ENCODE results near the gene TCEA3. TPM values are rescaled to one million over a fixed set of nuclear protein-coding genes. Genes with fewer than 3 reads are reported as not detected.

TCEA3 gene
- total RNA-seq, 4 donors from 2014 or later: 34.1 to 93.1 (median 43.2) TPM

DNA sequence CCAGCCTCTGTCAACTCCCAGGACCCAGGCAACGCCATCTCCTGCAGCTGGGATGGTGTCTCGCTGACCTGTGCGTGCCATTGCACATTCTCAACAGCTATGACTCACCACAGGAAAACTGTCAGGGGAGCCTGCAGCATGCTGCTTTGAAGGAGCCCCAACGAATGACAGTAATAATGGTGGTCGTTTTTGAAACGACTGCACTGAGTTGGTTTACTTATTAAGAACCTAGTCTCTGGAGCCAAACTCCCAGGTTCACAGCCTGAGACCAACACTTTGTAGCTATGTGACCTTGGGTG, 21.6 kb downstream of the TCEA3 start:
- TF ChIP-seq POLR2A (IDR thresholded peaks at IDR 0.05): no peak
- TF ChIP-seq CTCF (IDR thresholded peaks at IDR 0.05): no peak
- no peak for TF ChIP-seq EP300 (IDR thresholded peaks at IDR 0.05)
- WGBS: 22% methylated on average over 6 of the region's 6 CpGs
- Histone ChIP-seq H3K4me1 (peaks cover 42% of the 10 kb centered on the region), H3K27ac (no peak overlapping the region), H3K9me3 (no peaks in the 10 kb centered on the region), H3K27me3 (no peaks in the 10 kb centered on the region), H3K36me3 (no peaks in the 10 kb centered on the region), H3K4me3 (no peak overlapping the region)
- DNase-seq (ENCODE audit: low spot score in 2 of 2): no peak

DNA sequence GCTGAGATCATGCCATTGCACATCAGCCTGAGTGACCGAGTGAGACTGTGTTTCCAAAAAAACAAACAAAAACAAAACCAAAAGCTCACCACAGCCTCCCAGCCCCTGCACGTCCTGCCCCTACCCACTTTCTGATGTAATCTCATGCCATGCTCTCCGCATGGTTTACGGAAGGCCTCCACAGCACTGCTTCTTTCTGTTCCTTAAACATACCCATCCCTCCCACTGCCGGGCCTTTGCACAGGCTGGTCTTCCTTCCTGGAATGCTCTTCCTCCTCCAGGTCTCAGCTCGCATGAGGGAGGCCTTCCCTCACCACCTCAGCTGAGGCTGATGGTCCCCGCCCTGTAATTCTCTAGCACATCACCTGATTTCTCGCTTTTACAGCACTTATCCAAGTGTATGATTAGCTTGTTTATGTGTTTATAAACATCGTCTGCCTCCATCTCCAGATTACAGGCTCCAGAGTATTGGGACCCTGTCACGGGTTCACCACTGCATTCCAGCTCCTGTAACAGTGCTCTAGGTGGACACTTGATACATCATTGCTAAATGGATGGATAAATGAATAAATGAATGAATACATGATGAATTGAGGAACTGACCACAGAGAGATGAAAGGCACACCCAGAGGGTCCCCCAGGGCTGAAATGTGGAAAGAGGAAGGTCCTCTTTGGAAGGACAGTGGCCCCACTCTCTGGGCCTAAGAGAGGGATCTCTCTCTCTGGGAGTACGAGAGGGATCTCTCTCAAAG, 22.1 kb downstream of the TCEA3 start:
- no peak for DNase-seq (ENCODE audit: low spot score in 2 of 2)
- WGBS: 74% methylated on average over 11 of the region's 11 CpGs
- TF ChIP-seq CTCF (IDR thresholded peaks at IDR 0.05): no peak
- no peak for TF ChIP-seq POLR2AphosphoS5 (IDR thresholded peaks at IDR 0.05)
- no peak for TF ChIP-seq EP300 (IDR thresholded peaks at IDR 0.05)
- TF ChIP-seq POLR2A (IDR thresholded peaks at IDR 0.05): no peak
- no peaks in the 10 kb centered on the region for H3K9me3 ChIP-seq
- peaks cover 42% of the 10 kb centered on the region for H3K4me1 ChIP-seq
- no peak overlapping the region for H3K4me3 ChIP-seq
- no peak overlapping the region for H3K27ac ChIP-seq
- H3K27me3 ChIP-seq: no peaks in the 10 kb centered on the region
- peaks cover 5% of the 10 kb centered on the region for H3K36me3 ChIP-seq

- Histone ChIP-seq H3K9me3 (no peaks in the 10 kb centered on the region), H3K36me3 (peaks cover 9% of the 10 kb centered on the region), H3K4me1 (peaks cover 42% of the 10 kb centered on the region), H3K27ac (no peak overlapping the region), H3K27me3 (no peaks in the 10 kb centered on the region), H3K4me3 (no peak overlapping the region)
- TF ChIP-seq POLR2AphosphoS5 (IDR thresholded peaks at IDR 0.05): no peak
- no peak for TF ChIP-seq POLR2A (IDR thresholded peaks at IDR 0.05)
- TF ChIP-seq EP300 (IDR thresholded peaks at IDR 0.05): no peak
- no peak for TF ChIP-seq CTCF (IDR thresholded peaks at IDR 0.05)
- 67% methylated on average over 6 of the region's 6 CpGs for WGBS
- DNase-seq (ENCODE audit: low spot score in 2 of 2): no peak
Measured at GRCh38 chr1:23401313-23401712, 23.2 kb downstream of the TCEA3 start.

GRCh38 chr1:23400324-23401114, 24.0 kb downstream of the TCEA3 start:
- TF ChIP-seq POLR2A (IDR thresholded peaks at IDR 0.05): no peak
- no peak for TF ChIP-seq CTCF (IDR thresholded peaks at IDR 0.05)
- TF ChIP-seq POLR2AphosphoS5 (IDR thresholded peaks at IDR 0.05): peak in 1 of 3 donors; percentile 22
- TF ChIP-seq EP300 (IDR thresholded peaks at IDR 0.05): no peak
- Histone ChIP-seq H3K9me3 (no peaks in the 10 kb centered on the region), H3K27ac (no peak overlapping the region), H3K4me1 (peaks cover 42% of the 10 kb centered on the region), H3K27me3 (no peaks in the 10 kb centered on the region), H3K4me3 (no peak overlapping the region), H3K36me3 (peaks cover 9% of the 10 kb centered on the region)
- no peak for DNase-seq (ENCODE audit: low spot score in 2 of 2)
- 72% methylated on average over 5 of the region's 5 CpGs for WGBS

GRCh38 chr1:23399229-23399628, 25.3 kb downstream of the TCEA3 start:
- peaks cover 11% of the 10 kb centered on the region for H3K36me3 ChIP-seq
- no peak overlapping the region for H3K4me3 ChIP-seq
- TF ChIP-seq POLR2A (IDR thresholded peaks at IDR 0.05) (no peak), EP300 (IDR thresholded peaks at IDR 0.05) (no peak), POLR2AphosphoS5 (IDR thresholded peaks at IDR 0.05) (no peak), CTCF (IDR thresholded peaks at IDR 0.05) (no peak)
- H3K27ac ChIP-seq: no peak overlapping the region
- no peaks in the 10 kb centered on the region for H3K27me3 ChIP-seq
- H3K4me1 ChIP-seq: peaks cover 43% of the 10 kb centered on the region
- no peaks in the 10 kb centered on the region for H3K9me3 ChIP-seq
- DNase-seq (ENCODE audit: low spot score in 2 of 2): no peak
- WGBS: 97% methylated on average over 1 of the region's 1 CpG

Data from suprapubic skin (tissue), 4 donors.